Gastroesophageal sphincter (tissue), 4 donors: Measurements from ENCODE around the gene IFT52. TPM values are rescaled to one million over a fixed set of nuclear protein-coding genes. Genes with fewer than 3 reads are reported as not detected.

Experiments
- ATAC-seq: fragments of 150-250 bp; one replicate; pipeline ENCODE4 v1.9.1; 2016; ENCODE audit warnings: mild to moderate bottlenecking, moderate library complexity
- H3K27ac ChIP-seq, 4 donors: fragments of 200-600 bp; sonication (generic) in 3 of 4; 1 replicate in 3 of 4; 2 replicates in 1 of 4; pipeline ENCODE4 v1.5.1; 2016 to 2019
- H3K27me3 ChIP-seq: fragments of 200-600 bp; sonication (generic); one replicate; pipeline ENCODE4 v1.5.1; 2019
- H3K36me3 ChIP-seq, 2 donors: fragments of 200-600 bp; sonication (generic); one replicate each; pipeline ENCODE4 v1.5.1; 2019; ENCODE audit warnings: control low read depth in 1 of 2
- H3K4me1 ChIP-seq, 3 donors: fragments of 200-600 bp; sonication (generic); 1 replicate in 2 of 3; 2 replicates in 1 of 3; pipeline ENCODE4 v1.5.1; 2016 to 2019; ENCODE audit warnings: control low read depth in 2 of 3
- H3K4me3 ChIP-seq, 2 donors: fragments of 200-600 bp; sonication (generic); one replicate each; pipeline ENCODE4 v1.5.1; 2019; ENCODE audit warnings: mild to moderate bottlenecking in 1 of 2, moderate library complexity in 1 of 2
- H3K9me3 ChIP-seq, 3 donors: fragments of 200-600 bp; sonication (generic); one replicate each; pipeline ENCODE4 v1.5.1; 2017 to 2019; ENCODE audit warnings: control low read depth in 2 of 3
- EP300 ChIP-seq: sonication (generic); formaldehyde crosslinking; IDR thresholded peaks from one replicate; pipeline ENCODE4 v1.6.1; 2017; ENCODE audit warnings: antibody characterized with exemption, mild to moderate bottlenecking
- POLR2A ChIP-seq, 2 donors: fragments of 450-650 bp; IDR thresholded peaks; one replicate each; pipeline ENCODE4 v1.6.1; 2017; ENCODE audit warnings: antibody characterized with exemption in 2 of 2, mild to moderate bottlenecking in 2 of 2, moderate library complexity in 1 of 2
- POLR2AphosphoS5 ChIP-seq: sonication (generic); formaldehyde crosslinking; IDR thresholded peaks from one replicate; pipeline ENCODE4 v1.6.1; 2017; ENCODE audit warnings: antibody characterized with exemption
- WGBS, 2 donors: methylation state at CpG; one replicate each; pipeline ENCODE4 v1.1.5; 2018; ENCODE audit warnings: low coverage in 1 of 2; 5-methylcytosine and 5-hydroxymethylcytosine counted together
- total RNA-seq, 4 donors: library from RNA; depleted of rRNA; stranded (reverse); fragments of >200 nt; gene quantifications; one replicate each; pipeline ENCODE4 v1.1.0, GENCODE V29; 2016
- TF ChIP-seq, protein P1 (sequence below), 4 experiments: fragments of 200-600 bp in 2 of 4; fragments of 450-650 bp in 2 of 4; sonication (generic) in 1 of 4; IDR thresholded peaks; one replicate each; pipeline ENCODE4 v1.5.1; 2017 to 2019; ENCODE audit warnings: antibody characterized with exemption in 4 of 4, mild to moderate bottlenecking in 2 of 4, moderate library complexity in 2 of 4

Gene IFT52
- total RNA-seq, 4 donors from 2014 or later = 13.6 to 22.1 (median 16.7) TPM

DNA sequence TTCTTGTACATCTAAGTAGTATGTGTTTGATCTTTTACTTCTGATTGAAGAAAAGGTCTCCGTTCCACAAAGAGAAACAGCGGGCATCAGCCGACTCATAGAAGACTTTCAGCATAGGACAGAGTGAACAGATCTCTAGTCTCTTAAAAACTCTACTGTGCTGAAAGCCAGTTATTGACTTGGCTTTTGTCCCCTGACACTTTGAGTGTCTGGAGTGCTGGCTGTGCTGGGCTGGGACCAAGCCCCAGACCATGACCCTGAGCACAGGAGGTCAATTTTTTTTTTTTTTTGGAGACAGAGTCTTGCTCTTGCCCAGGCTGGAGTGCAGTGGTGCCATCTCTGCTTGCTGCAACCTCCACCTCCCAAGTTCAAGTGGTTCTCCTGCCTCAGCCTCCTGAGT is 104.0 kb downstream of the IFT52 start:
- ATAC-seq = no peak
- no peaks in the 10 kb centered on the region for H3K4me1 ChIP-seq
- WGBS, 2 donors = 93 to 96% methylated on average over 3 of the region's 3 CpGs
- no peaks in the 10 kb centered on the region for H3K9me3 ChIP-seq
- TF ChIP-seq POLR2A (IDR thresholded peaks at IDR 0.05) (no peak), POLR2AphosphoS5 (no peak), EP300 (no peak)
- TF ChIP-seq, protein P1, sequence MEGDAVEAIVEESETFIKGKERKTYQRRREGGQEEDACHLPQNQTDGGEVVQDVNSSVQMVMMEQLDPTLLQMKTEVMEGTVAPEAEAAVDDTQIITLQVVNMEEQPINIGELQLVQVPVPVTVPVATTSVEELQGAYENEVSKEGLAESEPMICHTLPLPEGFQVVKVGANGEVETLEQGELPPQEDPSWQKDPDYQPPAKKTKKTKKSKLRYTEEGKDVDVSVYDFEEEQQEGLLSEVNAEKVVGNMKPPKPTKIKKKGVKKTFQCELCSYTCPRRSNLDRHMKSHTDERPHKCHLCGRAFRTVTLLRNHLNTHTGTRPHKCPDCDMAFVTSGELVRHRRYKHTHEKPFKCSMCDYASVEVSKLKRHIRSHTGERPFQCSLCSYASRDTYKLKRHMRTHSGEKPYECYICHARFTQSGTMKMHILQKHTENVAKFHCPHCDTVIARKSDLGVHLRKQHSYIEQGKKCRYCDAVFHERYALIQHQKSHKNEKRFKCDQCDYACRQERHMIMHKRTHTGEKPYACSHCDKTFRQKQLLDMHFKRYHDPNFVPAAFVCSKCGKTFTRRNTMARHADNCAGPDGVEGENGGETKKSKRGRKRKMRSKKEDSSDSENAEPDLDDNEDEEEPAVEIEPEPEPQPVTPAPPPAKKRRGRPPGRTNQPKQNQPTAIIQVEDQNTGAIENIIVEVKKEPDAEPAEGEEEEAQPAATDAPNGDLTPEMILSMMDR (IDR thresholded peaks at IDR 0.05) = no peak
- H3K27ac ChIP-seq = no peak overlapping the region
- no peaks in the 10 kb centered on the region for H3K27me3 ChIP-seq
- no peak overlapping the region for H3K4me3 ChIP-seq
- H3K36me3 ChIP-seq = no peaks in the 10 kb centered on the region

DNA sequence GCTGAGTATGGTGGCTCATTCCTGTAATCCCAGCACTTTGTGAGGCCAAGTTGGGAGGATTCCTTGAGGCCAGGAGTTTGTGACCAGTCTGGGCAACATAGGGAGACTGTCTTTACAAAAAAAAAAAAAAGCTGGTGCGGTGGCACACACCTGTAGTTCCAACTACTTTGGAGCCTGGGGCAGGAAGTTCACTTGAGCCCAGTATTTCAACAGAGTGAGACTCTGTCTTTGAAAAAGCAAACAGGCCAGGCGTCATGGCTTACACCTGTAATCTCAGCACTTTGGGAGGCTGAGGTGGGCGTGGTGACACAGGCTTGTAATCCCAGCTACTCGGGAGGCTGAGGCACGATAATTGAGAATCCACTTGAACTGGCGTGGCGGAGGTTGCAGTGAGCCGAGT is 104.8 kb downstream of the IFT52 start:
- Histone ChIP-seq H3K27ac (no peak overlapping the region), H3K27me3 (no peaks in the 10 kb centered on the region), H3K4me3 (no peak overlapping the region), H3K9me3 (no peaks in the 10 kb centered on the region), H3K36me3 (no peaks in the 10 kb centered on the region), H3K4me1 (no peaks in the 10 kb centered on the region)
- 87% methylated on average over 4 of the region's 8 CpGs; no CpG with 5 or more reads in 1 of the 2 donors for WGBS, 2 donors
- ATAC-seq = no peak
- TF ChIP-seq EP300 (no peak), POLR2A (IDR thresholded peaks at IDR 0.05) (no peak), POLR2AphosphoS5 (no peak)
- TF ChIP-seq, protein P1 (IDR thresholded peaks at IDR 0.05) = no peak

Other genes starting within 250 kb of the IFT52 start
- 10 to 100 TPM; 25.3 to 47.5 (median 31.3) TPM for gene SRSF6, start 133.0 kb upstream of the IFT52 start, total RNA-seq
- 10 to 100 TPM in 2 of 4 donors, 1 to 10 TPM in 2; 7.5 to 34.7 (median 15.7) TPM for gene L3MBTL1, start 83.2 kb upstream of the IFT52 start, total RNA-seq
- gene SGK2, start 31.9 kb upstream of the IFT52 start, total RNA-seq = 1 to 10 TPM in 1 of 4 donors, under 1 TPM in 1, not detected in 2; 0.16 to 2.2 TPM
- under 1 TPM in 1 of 4 donors, not detected in 3; 0.20 TPM for gene MYBL2, start 76.2 kb downstream of the IFT52 start, total RNA-seq
- not detected for gene GTSF1L, start 136.1 kb downstream of the IFT52 start, total RNA-seq